ENCODE results near the gene ADCY7. TPM values are rescaled to one million over a fixed set of nuclear protein-coding genes. Genes with fewer than 3 reads are reported as not detected.

The ADCY7 gene
- total and polyA plus RNA-seq, 9 of the 15 experiments (the other 6 are each of a cell fraction or from before 2014, with no cell fraction given): 2.3 to 108 (median 28.6) TPM

DNA sequence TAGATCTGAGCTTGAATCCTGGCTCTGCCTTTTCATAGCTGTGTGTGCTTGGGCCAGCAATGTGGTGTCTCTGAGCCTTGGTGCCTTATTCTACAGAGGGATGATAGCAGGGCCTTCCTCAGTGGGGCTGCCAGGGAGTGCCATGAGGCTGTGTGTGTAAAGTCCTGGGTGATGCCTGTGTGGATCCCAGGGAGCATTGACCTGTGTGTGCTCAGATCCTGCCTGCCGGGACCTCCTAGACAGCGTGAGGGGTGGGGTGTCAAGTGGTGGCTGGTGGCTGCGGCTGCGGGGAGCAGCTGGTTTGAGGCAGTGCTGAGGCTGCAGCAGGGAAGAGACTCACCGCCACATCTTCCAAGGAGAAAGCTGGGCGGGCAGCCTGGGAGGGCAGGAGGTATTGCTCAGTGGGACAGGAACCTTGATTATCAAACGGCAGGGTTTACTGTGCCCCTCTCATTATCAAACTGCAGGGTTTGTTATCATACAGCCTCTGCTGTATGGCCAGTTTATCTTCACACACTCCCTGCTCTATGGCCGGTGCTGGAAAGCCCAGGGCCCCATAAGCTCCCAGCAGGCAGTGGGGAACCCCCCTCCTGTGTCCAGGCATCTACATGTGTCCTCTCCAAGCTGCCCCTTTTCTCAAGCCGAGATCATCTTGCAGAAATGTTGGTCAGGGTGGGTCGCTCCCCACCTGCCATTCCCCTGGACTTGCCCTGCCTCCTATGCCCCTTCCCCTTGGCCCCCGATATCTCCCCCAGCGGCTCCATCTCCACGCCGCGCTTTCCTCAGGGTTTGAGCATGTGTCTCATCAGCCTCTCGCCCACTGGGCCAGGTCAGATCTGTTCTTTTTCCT is 3.1 kb upstream of the ADCY7 start (continued):
- TF ChIP-seq MBD2 (IDR thresholded peaks at IDR 0.05; ENCODE audit: borderline replicate concordance, low read depth) (0 out of 2 replicates have a peak, but pooled peaks have one; percentile 37), MTA2 (IDR thresholded peaks at IDR 0.05; ENCODE audit: low read depth) (peak; percentile 56; the same call in 1 of the 2 replicates), IRF2 (CRISPR knock-in tag; IDR thresholded peaks at IDR 0.05) (no peak), NR2C2 (CRISPR knock-in tag; IDR thresholded peaks at IDR 0.05) (no peak), NR2C2 (tag; IDR thresholded peaks at IDR 0.05) (no peak), PPARD (CRISPR knock-in tag; IDR thresholded peaks at IDR 0.05) (no peak), ZNF274 (IDR thresholded peaks at IDR 0.05; ENCODE audit: borderline replicate concordance, low read depth, low read length) (no peak), RBM17 (IDR thresholded peaks at IDR 0.05; ENCODE audit: borderline replicate concordance, low read depth, low read length) (no peak), ZNF146 (CRISPR knock-in tag; IDR thresholded peaks at IDR 0.05; ENCODE audit: unreplicated experiment) (no peak), HEY1 (CRISPR knock-in tag; IDR thresholded peaks at IDR 0.05; ENCODE audit: borderline replicate concordance) (no peak), ESRRB (CRISPR knock-in tag; IDR thresholded peaks at IDR 0.05; ENCODE audit: borderline replicate concordance) (no peak), ZBTB7A (IDR thresholded peaks at IDR 0.05; ENCODE audit: borderline replicate concordance, control insufficient read depth, low read depth, low read length) (peak; percentile 40; the same call in 1 of the 2 replicates), NCOA2 (IDR thresholded peaks at IDR 0.05; ENCODE audit: partially characterized antibody in 2 of 2) (no peak), ZNF589 (CRISPR knock-in tag; IDR thresholded peaks at IDR 0.05; ENCODE audit: low read depth) (0 out of 2 replicates have a peak, but pooled peaks have one; percentile 42)
- TF ChIP-seq, protein P1, sequence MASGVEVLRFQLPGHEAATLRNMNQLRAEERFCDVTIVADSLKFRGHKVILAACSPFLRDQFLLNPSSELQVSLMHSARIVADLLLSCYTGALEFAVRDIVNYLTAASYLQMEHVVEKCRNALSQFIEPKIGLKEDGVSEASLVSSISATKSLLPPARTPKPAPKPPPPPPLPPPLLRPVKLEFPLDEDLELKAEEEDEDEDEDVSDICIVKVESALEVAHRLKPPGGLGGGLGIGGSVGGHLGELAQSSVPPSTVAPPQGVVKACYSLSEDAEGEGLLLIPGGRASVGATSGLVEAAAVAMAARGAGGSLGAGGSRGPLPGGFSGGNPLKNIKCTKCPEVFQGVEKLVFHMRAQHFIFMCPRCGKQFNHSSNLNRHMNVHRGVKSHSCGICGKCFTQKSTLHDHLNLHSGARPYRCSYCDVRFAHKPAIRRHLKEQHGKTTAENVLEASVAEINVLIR (CRISPR knock-in tag; IDR thresholded peaks at IDR 0.05): no peak
- TF ChIP-seq, protein P2, sequence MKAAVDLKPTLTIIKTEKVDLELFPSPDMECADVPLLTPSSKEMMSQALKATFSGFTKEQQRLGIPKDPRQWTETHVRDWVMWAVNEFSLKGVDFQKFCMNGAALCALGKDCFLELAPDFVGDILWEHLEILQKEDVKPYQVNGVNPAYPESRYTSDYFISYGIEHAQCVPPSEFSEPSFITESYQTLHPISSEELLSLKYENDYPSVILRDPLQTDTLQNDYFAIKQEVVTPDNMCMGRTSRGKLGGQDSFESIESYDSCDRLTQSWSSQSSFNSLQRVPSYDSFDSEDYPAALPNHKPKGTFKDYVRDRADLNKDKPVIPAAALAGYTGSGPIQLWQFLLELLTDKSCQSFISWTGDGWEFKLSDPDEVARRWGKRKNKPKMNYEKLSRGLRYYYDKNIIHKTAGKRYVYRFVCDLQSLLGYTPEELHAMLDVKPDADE (conservative IDR thresholded peaks at IDR 0.05; ENCODE audit: control insufficient read depth, low read depth, low read length): no peak
- TF ChIP-seq, protein P3, sequence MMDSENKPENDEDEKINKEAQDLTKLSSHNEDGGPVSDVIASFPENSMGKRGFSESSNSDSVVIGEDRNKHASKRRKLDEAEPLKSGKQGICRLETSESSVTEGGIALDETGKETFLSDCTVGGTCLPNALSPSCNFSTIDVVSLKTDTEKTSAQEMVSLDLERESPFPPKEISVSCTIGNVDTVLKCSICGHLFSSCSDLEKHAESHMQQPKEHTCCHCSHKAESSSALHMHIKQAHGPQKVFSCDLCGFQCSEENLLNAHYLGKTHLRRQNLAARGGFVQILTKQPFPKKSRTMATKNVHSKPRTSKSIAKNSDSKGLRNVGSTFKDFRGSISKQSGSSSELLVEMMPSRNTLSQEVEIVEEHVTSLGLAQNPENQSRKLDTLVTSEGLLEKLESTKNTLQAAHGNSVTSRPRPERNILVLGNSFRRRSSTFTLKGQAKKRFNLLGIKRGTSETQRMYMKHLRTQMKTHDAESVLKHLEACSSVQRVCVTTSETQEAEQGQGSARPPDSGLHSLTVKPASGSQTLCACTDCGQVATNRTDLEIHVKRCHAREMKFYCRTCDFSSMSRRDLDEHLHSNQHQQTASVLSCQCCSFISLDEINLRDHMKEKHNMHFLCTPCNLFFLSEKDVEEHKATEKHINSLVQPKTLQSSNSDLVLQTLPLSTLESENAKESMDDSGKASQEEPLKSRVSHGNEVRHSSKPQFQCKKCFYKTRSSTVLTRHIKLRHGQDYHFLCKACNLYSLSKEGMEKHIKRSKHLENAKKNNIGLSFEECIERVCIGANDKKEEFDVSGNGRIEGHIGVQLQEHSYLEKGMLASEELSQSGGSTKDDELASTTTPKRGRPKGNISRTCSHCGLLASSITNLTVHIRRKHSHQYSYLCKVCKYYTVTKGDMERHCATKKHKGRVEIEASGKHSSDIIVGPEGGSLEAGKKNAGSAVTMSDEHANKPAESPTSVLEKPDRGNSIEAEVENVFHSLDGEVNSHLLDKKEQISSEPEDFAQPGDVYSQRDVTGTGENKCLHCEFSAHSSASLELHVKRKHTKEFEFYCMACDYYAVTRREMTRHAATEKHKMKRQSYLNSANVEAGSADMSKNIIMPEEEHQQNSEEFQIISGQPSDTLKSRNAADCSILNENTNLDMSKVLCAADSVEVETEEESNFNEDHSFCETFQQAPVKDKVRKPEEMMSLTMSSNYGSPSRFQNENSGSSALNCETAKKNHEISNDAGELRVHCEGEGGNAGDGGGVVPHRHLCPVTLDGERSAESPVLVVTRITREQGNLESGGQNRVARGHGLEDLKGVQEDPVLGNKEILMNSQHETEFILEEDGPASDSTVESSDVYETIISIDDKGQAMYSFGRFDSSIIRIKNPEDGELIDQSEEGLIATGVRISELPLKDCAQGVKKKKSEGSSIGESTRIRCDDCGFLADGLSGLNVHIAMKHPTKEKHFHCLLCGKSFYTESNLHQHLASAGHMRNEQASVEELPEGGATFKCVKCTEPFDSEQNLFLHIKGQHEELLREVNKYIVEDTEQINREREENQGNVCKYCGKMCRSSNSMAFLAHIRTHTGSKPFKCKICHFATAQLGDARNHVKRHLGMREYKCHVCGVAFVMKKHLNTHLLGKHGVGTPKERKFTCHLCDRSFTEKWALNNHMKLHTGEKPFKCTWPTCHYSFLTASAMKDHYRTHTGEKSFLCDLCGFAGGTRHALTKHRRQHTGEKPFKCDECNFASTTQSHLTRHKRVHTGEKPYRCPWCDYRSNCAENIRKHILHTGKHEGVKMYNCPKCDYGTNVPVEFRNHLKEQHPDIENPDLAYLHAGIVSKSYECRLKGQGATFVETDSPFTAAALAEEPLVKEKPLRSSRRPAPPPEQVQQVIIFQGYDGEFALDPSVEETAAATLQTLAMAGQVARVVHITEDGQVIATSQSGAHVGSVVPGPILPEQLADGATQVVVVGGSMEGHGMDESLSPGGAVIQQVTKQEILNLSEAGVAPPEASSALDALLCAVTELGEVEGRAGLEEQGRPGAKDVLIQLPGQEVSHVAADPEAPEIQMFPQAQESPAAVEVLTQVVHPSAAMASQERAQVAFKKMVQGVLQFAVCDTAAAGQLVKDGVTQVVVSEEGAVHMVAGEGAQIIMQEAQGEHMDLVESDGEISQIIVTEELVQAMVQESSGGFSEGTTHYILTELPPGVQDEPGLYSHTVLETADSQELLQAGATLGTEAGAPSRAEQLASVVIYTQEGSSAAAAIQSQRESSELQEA (IDR thresholded peaks at IDR 0.05; ENCODE audit: low read depth): no peak
